Liver (tissue), 9 donors: ENCODE results near the gene EPX. TPM values are rescaled to one million over a fixed set of nuclear protein-coding genes. Genes with fewer than 3 reads are reported as not detected.

Source experiments
- DNase-seq: peaks from one replicate; pipeline ENCODE4 v3.0.0-alpha.2; 2017; ENCODE audit warnings: low spot score
- H3K27ac ChIP-seq, 2 donors: one replicate each; pipeline ENCODE4 v1.7.0; 2013; ENCODE audit warnings: inconsistent platforms in 2 of 2, low read length in 2 of 2, control low read depth in 1 of 2, low read depth in 1 of 2, mild to moderate bottlenecking in 1 of 2
- H3K27me3 ChIP-seq, 4 donors: one replicate each; pipeline versions ENCODE4 v1.6.1 to v1.7.0; 2013; ENCODE audit warnings: low read length in 3 of 4, inconsistent platforms in 1 of 4, mild to moderate bottlenecking in 1 of 4, moderate library complexity in 1 of 4; ENCODE audit not compliant: control insufficient read depth in 4 of 4, insufficient read depth in 4 of 4
- H3K36me3 ChIP-seq, 4 donors: one replicate each; pipeline versions ENCODE4 v1.6.1 to v1.7.0; 2013; ENCODE audit warnings: low read length in 3 of 4, mild to moderate bottlenecking in 3 of 4, low read depth in 1 of 4, moderate library complexity in 1 of 4; ENCODE audit not compliant: control insufficient read depth in 4 of 4, insufficient read depth in 3 of 4
- H3K4me1 ChIP-seq, 4 donors: one replicate each; pipeline versions ENCODE4 v1.6.1 to v1.7.0; 2013; ENCODE audit warnings: low read length in 3 of 4, mild to moderate bottlenecking in 3 of 4, moderate library complexity in 1 of 4; ENCODE audit not compliant: control insufficient read depth in 4 of 4, insufficient read depth in 4 of 4
- H3K4me3 ChIP-seq, 3 donors: one replicate each; pipeline versions ENCODE4 v1.6.1 to v1.7.0; 2013; ENCODE audit warnings: low read length in 3 of 3, control low read depth in 1 of 3, low read depth in 1 of 3, mild to moderate bottlenecking in 1 of 3
- H3K9ac ChIP-seq, 2 donors: one replicate each; pipeline ENCODE4 v1.7.0; 2013; ENCODE audit warnings: low read length in 2 of 2, mild to moderate bottlenecking in 2 of 2, moderate library complexity in 2 of 2, control low read depth in 1 of 2, low read depth in 1 of 2
- H3K9me3 ChIP-seq, 4 donors: one replicate each; pipeline versions ENCODE4 v1.6.1 to v1.7.0; 2013; ENCODE audit warnings: low read length in 3 of 4; ENCODE audit not compliant: control insufficient read depth in 4 of 4
- ATF3 ChIP-seq: IDR thresholded peaks from 2 replicates; pipeline ENCODE4 v1.6.1; 2016; ENCODE audit warnings: antibody characterized with exemption
- CTCF ChIP-seq: fragments of 150-350 bp; IDR thresholded peaks from 2 replicates; pipeline ENCODE4 v1.5.1; 2017; ENCODE audit warnings: improper control_type of control experiment, low read depth, low read length; ENCODE audit not compliant: missing input control
- EGR1 ChIP-seq, 2 donors: IDR thresholded peaks; 2 replicates each; pipeline ENCODE4 v1.6.1; 2016 to 2018; ENCODE audit warnings: antibody characterized with exemption in 2 of 2, low read depth in 2 of 2
- FOXA1 ChIP-seq: IDR thresholded peaks from 2 replicates; pipeline ENCODE4 v1.6.1; 2016; ENCODE audit warnings: antibody characterized with exemption
- FOXA2 ChIP-seq: IDR thresholded peaks from 2 replicates; pipeline ENCODE4 v1.6.1; 2016; ENCODE audit warnings: antibody characterized with exemption
- GABPA ChIP-seq, 2 donors: IDR thresholded peaks in 1 of 2; conservative IDR thresholded peaks in 1 of 2; 2 replicates each; pipeline ENCODE4 v1.6.1; 2016; ENCODE audit warnings: antibody characterized with exemption in 2 of 2, mild to moderate bottlenecking in 1 of 2, moderate library complexity in 1 of 2
- HNF4A ChIP-seq, 2 donors: conservative IDR thresholded peaks; 2 replicates each; pipeline ENCODE4 v1.6.1; 2016; ENCODE audit warnings: antibody characterized with exemption in 2 of 2, mild to moderate bottlenecking in 2 of 2
- HNF4G ChIP-seq: IDR thresholded peaks from 2 replicates; pipeline ENCODE4 v1.6.1; 2016; ENCODE audit warnings: antibody characterized with exemption
- JUND ChIP-seq, 2 donors: IDR thresholded peaks; 2 replicates each; pipeline ENCODE4 v1.6.1; 2016; ENCODE audit warnings: antibody characterized with exemption in 2 of 2
- MAX ChIP-seq: IDR thresholded peaks from 2 replicates; pipeline ENCODE4 v1.6.1; 2016; ENCODE audit warnings: antibody characterized with exemption
- NR2F2 ChIP-seq: IDR thresholded peaks from 2 replicates; pipeline ENCODE4 v1.6.1; 2016; ENCODE audit warnings: antibody characterized with exemption
- RAD21 ChIP-seq, 2 donors: IDR thresholded peaks; 2 replicates each; pipeline ENCODE4 v1.6.1; 2016; ENCODE audit warnings: antibody characterized with exemption in 2 of 2, mild to moderate bottlenecking in 2 of 2
- REST ChIP-seq: IDR thresholded peaks from 2 replicates; pipeline ENCODE4 v1.6.1; 2016; ENCODE audit warnings: antibody characterized with exemption, mild to moderate bottlenecking
- RXRA ChIP-seq, 2 donors: IDR thresholded peaks; 2 replicates each; pipeline ENCODE4 v1.6.1; 2017 to 2018; ENCODE audit warnings: antibody characterized with exemption in 2 of 2, mild to moderate bottlenecking in 1 of 2
- SP1 ChIP-seq: IDR thresholded peaks from 2 replicates; pipeline ENCODE4 v1.6.1; 2018; ENCODE audit warnings: antibody characterized with exemption, mild to moderate bottlenecking
- TAF1 ChIP-seq: conservative IDR thresholded peaks from 2 replicates; pipeline ENCODE4 v1.6.1; 2016; ENCODE audit warnings: antibody characterized with exemption, mild to moderate bottlenecking
- YY1 ChIP-seq: IDR thresholded peaks from 2 replicates; pipeline ENCODE4 v1.6.1; 2016; ENCODE audit warnings: antibody characterized with exemption, mild to moderate bottlenecking
- ZBTB33 ChIP-seq: IDR thresholded peaks from 2 replicates; pipeline ENCODE4 v1.6.1; 2016; ENCODE audit warnings: antibody characterized with exemption
- WGBS: extraction: QIAGEN DNeasy Blood & Tissue Kit; methylation state at CpG from one replicate; pipeline ENCODE4 v1.1.7; 2013; 5-methylcytosine and 5-hydroxymethylcytosine counted together
- polyA plus RNA-seq, 2 donors: library from polyadenylated mRNA; stranded (reverse) in 1 of 2; unstranded in 1 of 2; fragments of 200-250 nt in 1 of 2; fragments of >200 nt in 1 of 2; fragmentation: Nextera tagmentation in 1 of 2; extraction: Ambion mirVana in 1 of 2; gene quantifications; one replicate each; pipeline versions ENCODE4 v1.2.1 to v1.2.3, GENCODE V29; 2013 to 2015
- total RNA-seq, 2 donors: library from RNA; depleted of rRNA; stranded (reverse); fragments of >200 nt; gene quantifications; one replicate each; pipeline ENCODE4 v1.2.3, GENCODE V29; 2014
- donor health status: healthy.
- donor health status: healthy.
- donor health status: healthy.
- donor health status: healthy.
- donor health status: healthy.

EPX gene
- total and polyA plus RNA-seq, 4 donors = 0.09 to 10.0 TPM; not detected in 2

DNA sequence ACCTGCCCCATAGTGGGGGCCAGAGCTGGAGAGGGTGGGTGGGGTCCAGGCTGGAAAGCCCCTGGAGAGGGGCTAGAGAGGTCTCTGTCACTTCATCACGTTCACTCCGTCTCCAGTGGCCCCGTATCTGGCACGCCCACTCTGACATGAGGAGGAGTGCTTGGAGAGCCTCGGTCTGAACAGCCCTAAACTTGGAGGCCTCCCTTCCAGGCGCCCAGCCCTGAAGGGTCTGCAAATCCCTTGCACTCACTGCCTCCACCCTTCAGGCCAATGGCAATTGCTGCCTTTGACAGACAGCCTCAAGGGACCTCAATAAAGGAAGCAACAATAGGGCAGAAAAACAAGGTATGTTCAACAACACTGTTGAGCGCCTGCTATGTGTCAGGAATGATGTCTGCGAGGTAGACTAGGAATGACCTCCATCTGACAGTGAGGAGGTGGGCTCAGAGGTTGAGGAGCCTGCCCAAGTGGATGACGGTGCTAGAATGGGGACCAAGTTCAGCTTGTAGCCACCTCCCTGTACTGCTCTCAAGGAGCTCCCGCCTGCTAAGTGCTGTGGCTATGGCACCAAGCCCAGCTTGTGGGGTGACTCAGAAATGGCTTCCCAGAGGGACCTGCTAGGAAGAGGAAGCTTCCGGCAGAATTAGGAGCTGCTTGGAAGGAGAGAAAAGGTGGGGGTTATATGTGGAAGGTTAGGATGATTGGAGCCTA lies 2.9 kb upstream of the EPX start:
- H3K36me3 ChIP-seq = no peaks in the 10 kb centered on the region
- H3K27ac ChIP-seq = no peak overlapping the region
- no peak overlapping the region for H3K4me3 ChIP-seq
- H3K27me3 ChIP-seq = peaks cover 0 to 5% (median 0%) of the 10 kb centered on the region in 4 donors
- DNase-seq = no peak
- H3K9ac ChIP-seq = no peak overlapping the region
- no peak for TF ChIP-seq RAD21 (IDR thresholded peaks at IDR 0.05)
- TF ChIP-seq ZBTB33 = no peak
- no peak for TF ChIP-seq SP1
- TF ChIP-seq REST = no peak
- no peak for TF ChIP-seq HNF4A (conservative IDR thresholded peaks at IDR 0.05)
- TF ChIP-seq ATF3 = no peak
- TF ChIP-seq JUND (IDR thresholded peaks at IDR 0.05) = no peak
- no peak for TF ChIP-seq MAX
- TF ChIP-seq TAF1 = no peak
- TF ChIP-seq EGR1 (IDR thresholded peaks at IDR 0.05; ENCODE audit: low read depth in 2 of 2) = no peak
- TF ChIP-seq NR2F2 = no peak
- no peak for TF ChIP-seq RXRA (IDR thresholded peaks at IDR 0.05)
- TF ChIP-seq YY1 = no peak
- TF ChIP-seq HNF4G = no peak
- TF ChIP-seq FOXA1 = no peak
- TF ChIP-seq FOXA2 = no peak
- no peak for TF ChIP-seq CTCF
- TF ChIP-seq GABPA (IDR thresholded peaks at IDR 0.05 in 1 of 2, conservative IDR thresholded peaks at IDR 0.05 in 1 of 2) = no peak
- WGBS = 68% methylated on average over 11 of the region's 11 CpGs
- H3K9me3 ChIP-seq = no peaks in the 10 kb centered on the region
- no peaks in the 10 kb centered on the region for H3K4me1 ChIP-seq
